Ishikawa (cell line): Measurements from ENCODE around the gene CBFA2T2.

Experiments
- EP300 ChIP-seq: IDR thresholded peaks from 2 replicates; pipeline ENCODE4 v1.6.1; 2012; ENCODE audit warnings: borderline replicate concordance
- FOXM1 ChIP-seq: IDR thresholded peaks from 2 replicates; pipeline ENCODE4 v1.6.1; 2012; ENCODE audit warnings: low read depth, borderline replicate concordance
- RAD21 ChIP-seq: IDR thresholded peaks from 2 replicates; pipeline ENCODE4 v1.6.1; 2012; ENCODE audit warnings: low read depth
- REST ChIP-seq: IDR thresholded peaks from 2 replicates; pipeline ENCODE4 v1.6.1; 2012; ENCODE audit warnings: low read depth, mild to moderate bottlenecking
- TEAD4 ChIP-seq: IDR thresholded peaks from 2 replicates; pipeline ENCODE4 v1.6.1; 2012
- TF ChIP-seq, protein P1 (sequence below): IDR thresholded peaks from 2 replicates; pipeline ENCODE4 v1.6.1; 2012

DNA sequence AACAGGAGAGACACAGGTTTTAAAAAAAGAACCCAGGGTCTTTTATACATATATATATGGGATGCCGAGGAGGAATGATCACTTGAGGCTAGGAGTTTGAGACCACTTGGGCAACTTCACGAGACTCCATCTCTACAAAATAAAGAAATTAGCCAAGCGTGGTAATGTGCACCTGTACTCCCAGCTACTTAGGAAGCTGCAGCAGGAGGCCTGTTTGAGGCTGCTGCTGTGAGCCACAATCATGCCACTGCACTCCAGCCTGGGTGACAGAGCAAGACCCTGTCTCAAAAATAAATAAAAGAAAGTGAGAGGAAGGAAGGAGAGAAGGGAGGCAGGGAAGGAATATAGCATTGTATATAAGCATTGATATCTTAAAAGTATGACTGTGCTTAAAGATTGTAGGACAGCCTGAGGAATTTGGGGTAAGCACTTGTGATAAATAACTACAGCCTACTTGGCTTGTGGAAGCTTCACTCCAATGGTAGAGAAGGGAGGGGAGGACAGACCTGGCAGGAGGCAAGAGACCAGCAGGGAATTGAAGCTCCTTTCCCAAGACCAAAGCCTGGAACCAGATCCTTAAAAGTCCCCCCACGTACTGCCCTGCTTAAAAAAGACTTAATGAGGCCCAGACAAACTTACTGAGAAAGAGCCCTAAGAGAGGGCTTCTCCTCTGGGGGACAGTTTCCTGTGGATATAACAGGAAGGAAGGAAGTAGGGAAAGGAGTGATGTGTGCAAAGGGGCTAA is 43.8 kb upstream of the CBFA2T2 start:
- TF ChIP-seq, protein P1, sequence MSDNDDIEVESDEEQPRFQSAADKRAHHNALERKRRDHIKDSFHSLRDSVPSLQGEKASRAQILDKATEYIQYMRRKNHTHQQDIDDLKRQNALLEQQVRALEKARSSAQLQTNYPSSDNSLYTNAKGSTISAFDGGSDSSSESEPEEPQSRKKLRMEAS, result no peak
- no peak for TF ChIP-seq EP300
- TF ChIP-seq FOXM1, result no peak
- TF ChIP-seq REST, result no peak
- TF ChIP-seq RAD21, result no peak
- no peak for TF ChIP-seq TEAD4
